OCI-LY7 (cell line): Measurements from ENCODE around the gene MYH2.

Experiments used
- EZH2phosphoT487 ChIP-seq: fragments of 200-600 bp; sonication (generic); IDR thresholded peaks from 2 replicates; pipeline ENCODE4 v1.6.1; 2018; ENCODE audit warnings: low read depth, borderline replicate concordance, mild to moderate bottlenecking, mixed run types, antibody characterized with exemption, low read length, moderate library complexity, mixed read lengths
- TF ChIP-seq, protein P1 (sequence below): fragments of 200-600 bp; sonication (generic); conservative IDR thresholded peaks from 2 replicates; pipeline ENCODE4 v1.5.1; 2014; ENCODE audit warnings: mild to moderate bottlenecking, antibody characterized with exemption, low read length, moderate library complexity, mixed read lengths

DNA sequence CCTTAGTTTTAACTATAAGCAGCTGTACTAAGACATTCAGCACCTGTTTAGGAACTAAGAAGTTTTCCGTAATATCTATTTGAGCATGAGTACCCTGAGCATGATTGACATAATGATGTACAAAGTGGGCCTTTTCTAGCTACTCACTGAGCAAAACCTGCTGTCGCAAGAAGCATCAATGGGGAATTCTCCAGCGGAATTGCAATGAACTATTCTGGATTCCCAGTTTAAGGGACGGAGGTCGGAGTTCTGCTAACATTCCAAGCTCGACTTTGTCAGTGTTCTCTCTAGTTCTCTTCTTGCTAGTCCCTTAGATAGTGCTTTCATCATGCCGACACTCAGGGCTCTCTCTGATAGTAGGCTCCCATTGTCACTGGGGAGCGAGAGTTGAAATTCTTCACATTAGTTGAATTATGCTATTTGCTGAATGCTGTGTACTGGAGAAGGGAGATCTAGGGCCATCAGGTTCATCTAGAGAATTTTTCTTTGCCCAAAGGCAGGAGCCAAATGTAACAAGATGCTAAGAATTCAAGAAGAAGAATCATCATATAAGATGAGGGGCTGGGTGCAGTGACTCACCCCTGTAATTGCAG is 40.2 kb upstream of the MYH2 start:
- TF ChIP-seq, protein P1, sequence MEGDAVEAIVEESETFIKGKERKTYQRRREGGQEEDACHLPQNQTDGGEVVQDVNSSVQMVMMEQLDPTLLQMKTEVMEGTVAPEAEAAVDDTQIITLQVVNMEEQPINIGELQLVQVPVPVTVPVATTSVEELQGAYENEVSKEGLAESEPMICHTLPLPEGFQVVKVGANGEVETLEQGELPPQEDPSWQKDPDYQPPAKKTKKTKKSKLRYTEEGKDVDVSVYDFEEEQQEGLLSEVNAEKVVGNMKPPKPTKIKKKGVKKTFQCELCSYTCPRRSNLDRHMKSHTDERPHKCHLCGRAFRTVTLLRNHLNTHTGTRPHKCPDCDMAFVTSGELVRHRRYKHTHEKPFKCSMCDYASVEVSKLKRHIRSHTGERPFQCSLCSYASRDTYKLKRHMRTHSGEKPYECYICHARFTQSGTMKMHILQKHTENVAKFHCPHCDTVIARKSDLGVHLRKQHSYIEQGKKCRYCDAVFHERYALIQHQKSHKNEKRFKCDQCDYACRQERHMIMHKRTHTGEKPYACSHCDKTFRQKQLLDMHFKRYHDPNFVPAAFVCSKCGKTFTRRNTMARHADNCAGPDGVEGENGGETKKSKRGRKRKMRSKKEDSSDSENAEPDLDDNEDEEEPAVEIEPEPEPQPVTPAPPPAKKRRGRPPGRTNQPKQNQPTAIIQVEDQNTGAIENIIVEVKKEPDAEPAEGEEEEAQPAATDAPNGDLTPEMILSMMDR: no peak
- TF ChIP-seq EZH2phosphoT487: no peak
